HepG2 (cell line): ENCODE data around the gene ECEL1. TPM values are rescaled to one million over a fixed set of nuclear protein-coding genes. Genes with fewer than 3 reads are reported as not detected.

Experiments
- ATAC-seq: fragments of 200-7000 bp; cut with Tn5 transposase; 3 replicates; pipeline ENCODE4 v1.9.1; 2020; ENCODE audit warnings: mild to moderate bottlenecking, moderate library complexity
- BruUV-seq: library from RNA; stranded (reverse); fragments of 400-500 nt; replicated peaks from 2 replicates; lab custom pipeline; 2021; lab: Mats Ljungman, UMichigan
- CTCF ChIA-PET: fragments of 300-600 bp; formaldehyde crosslinking; extraction: SDS; loops from one replicate; lab custom pipeline; 2021; ENCODE audit warnings: low total read pairs, inconsistent platforms, low intra/inter-chr PET ratio; lab: Yijun Ruan, JAX
- POLR2A ChIA-PET: fragments of 350-600 bp; sonication (Branson Sonifier 250); formaldehyde crosslinking; loops from one replicate; lab custom pipeline; 2020; ENCODE audit warnings: antibody characterized with exemption, inconsistent platforms; lab: Yijun Ruan, JAX
- DNase-seq: peaks from one replicate; pipeline ENCODE4 v3.0.0-alpha.2; 2015; ENCODE audit warnings: low spot score
- FAIRE-seq: peaks from 3 replicates; lab custom pipeline; 2011; peaks lifted over from hg19 to GRCh38; lab: Jason Lieb, UNC
- H2AFZ ChIP-seq: one replicate; pipeline ENCODE4 v1.6.1; 2011; ENCODE audit warnings: low read length, inconsistent platforms
- H3K27ac ChIP-seq: fragments of 300-600 bp; 3 replicates; pipeline ENCODE4 v1.8.0; 2011; ENCODE audit warnings: mixed run types, mild to moderate bottlenecking, mixed read lengths, low read length, inconsistent platforms; ENCODE audit not compliant: insufficient read depth; ENCODE audit errors: extremely low read length
- H3K27me3 ChIP-seq, 2 experiments: fragments of 200-600 bp in 1 of 2; 2 replicates in 1 of 2; 3 replicates in 1 of 2; pipeline versions ENCODE4 v1.6.0 to v1.8.0; 2011; ENCODE audit warnings: low read length in 2 of 2, mild to moderate bottlenecking in 2 of 2, moderate library complexity in 2 of 2, inconsistent platforms in 1 of 2; ENCODE audit not compliant: insufficient read depth in 2 of 2, control insufficient read depth in 1 of 2
- H3K36me3 ChIP-seq, 2 experiments: fragments of 200-600 bp in 1 of 2; replicated peaks in 1 of 2; 2 replicates in 1 of 2; 3 replicates in 1 of 2; pipeline versions ENCODE4 v1.5.1 to v1.8.0; 2011; ENCODE audit warnings: low read length in 2 of 2, inconsistent platforms in 1 of 2; ENCODE audit not compliant: insufficient read depth in 2 of 2, control insufficient read depth in 1 of 2
- H3K4me1 ChIP-seq: 2 replicates; pipeline ENCODE4 v1.5.1; 2012; ENCODE audit warnings: low read length, inconsistent platforms; ENCODE audit not compliant: insufficient read depth
- H3K4me2 ChIP-seq: 2 replicates; pipeline ENCODE4 v1.6.0; 2011; ENCODE audit warnings: low read depth, low read length, inconsistent platforms
- H3K4me3 ChIP-seq, 3 experiments: fragments of 200-600 bp in 1 of 3; sonication (generic), shearing (Covaris generic) in 1 of 3; replicated peaks in 1 of 3; 2 replicates each; pipeline ENCODE4 v1.5.1; 2011 to 2016; ENCODE audit warnings: low read length in 3 of 3, inconsistent platforms in 2 of 3, low read depth in 2 of 3, mild to moderate bottlenecking in 2 of 3, control low read depth in 1 of 3, mixed read lengths in 1 of 3; ENCODE audit not compliant: insufficient read depth in 1 of 3
- H3K79me2 ChIP-seq: one replicate; pipeline ENCODE4 v1.6.1; 2011; ENCODE audit warnings: low read length, inconsistent platforms; ENCODE audit not compliant: insufficient read depth
- H3K9ac ChIP-seq: 2 replicates; pipeline ENCODE4 v1.6.0; 2011; ENCODE audit warnings: mild to moderate bottlenecking, low read depth, low read length, inconsistent platforms; ENCODE audit not compliant: insufficient read depth
- H3K9me3 ChIP-seq: 2 replicates; pipeline ENCODE4 v1.5.1; 2012; ENCODE audit warnings: mild to moderate bottlenecking, low read length
- H4K20me1 ChIP-seq: 2 replicates; pipeline ENCODE4 v1.6.0; 2011; ENCODE audit warnings: inconsistent platforms, mild to moderate bottlenecking, low read length, moderate library complexity; ENCODE audit not compliant: insufficient read depth
- BCL3 ChIP-seq: sonication (generic); formaldehyde crosslinking; IDR thresholded peaks from 2 replicates; pipeline ENCODE4 v1.5.1; 2020; ENCODE audit warnings: mild to moderate bottlenecking, missing genetic modification reagents, moderate library complexity
- CENPX ChIP-seq: sonication (generic); formaldehyde crosslinking; IDR thresholded peaks from 2 replicates; pipeline ENCODE4 v1.9.0; 2021; ENCODE audit warnings: mild to moderate bottlenecking, missing genetic modification reagents, moderate library complexity
- DDIT3 ChIP-seq: sonication (generic); formaldehyde crosslinking; IDR thresholded peaks from 2 replicates; pipeline ENCODE4 v1.4.0; 2020; ENCODE audit warnings: mild to moderate bottlenecking, missing genetic modification reagents
- EHMT2 ChIP-seq: fragments of 200-600 bp; sonication (generic); IDR thresholded peaks from 2 replicates; pipeline ENCODE4 v1.7.0; 2017; ENCODE audit warnings: antibody characterized with exemption, low read depth, low read length, borderline replicate concordance
- KMT2A ChIP-seq: sonication (generic); formaldehyde crosslinking; IDR thresholded peaks from 2 replicates; pipeline ENCODE4 v1.4.0; 2020; ENCODE audit warnings: missing genetic modification reagents
- MXD3 ChIP-seq: IDR thresholded peaks from 2 replicates; pipeline ENCODE4 v1.6.1; 2016; ENCODE audit warnings: mild to moderate bottlenecking, missing biosample characterization, missing genetic modification reagents
- ZNF142 ChIP-seq: sonication (generic); formaldehyde crosslinking; IDR thresholded peaks from 2 replicates; pipeline ENCODE4 v1.4.0; 2020; ENCODE audit warnings: missing genetic modification reagents
- ZNF441 ChIP-seq: sonication (generic); formaldehyde crosslinking; IDR thresholded peaks from 2 replicates; pipeline ENCODE4 v1.7.0; 2021; ENCODE audit warnings: missing genetic modification reagents, borderline replicate concordance
- ZSCAN25 ChIP-seq: sonication (generic); formaldehyde crosslinking; IDR thresholded peaks from 2 replicates; pipeline ENCODE4 v1.8.0; 2022; ENCODE audit warnings: mild to moderate bottlenecking, missing genetic modification reagents
- ZXDC ChIP-seq: sonication (generic); formaldehyde crosslinking; IDR thresholded peaks from 2 replicates; pipeline ENCODE4 v1.5.0; 2020; ENCODE audit warnings: mild to moderate bottlenecking, missing genetic modification reagents
- WGBS: methylation state at CpG from one replicate; pipeline ENCODE4 v1.1.6; 2017; ENCODE audit warnings: low lambda C conversion rate; 5-methylcytosine and 5-hydroxymethylcytosine counted together
- in situ Hi-C: cut with HindIII; loops from 2 replicates; pipeline ENCODE4 v1.10.0; 2017; ENCODE audit warnings: low pct_unique_long_range_greater_than_20kb; ENCODE audit not compliant: extremely low pct_ligation_motif_present
- intact Hi-C: fragments of 100-400 bp; cut with micrococcal nuclease; formaldehyde crosslinking; loops from one replicate; pipeline ENCODE4 v1.10.0; 2022; ENCODE audit not compliant: unreplicated experiment
- polyA plus RNA-seq, 8 experiments: library from polyadenylated mRNA; depleted of rRNA in 3 of 8; stranded (reverse) in 7 of 8; unstranded in 1 of 8; fragments of >200 nt; fragmentation: Illumina TruSeq in 4 of 8; extraction: Trizol in 4 of 8; gene quantifications; 2 replicates each; pipeline versions ENCODE4 v1.2.1 to v1.2.3, GENCODE V29; 2011 to 2016; ENCODE audit warnings: low read depth in 4 of 8, missing spikeins in 1 of 8, mixed read lengths in 1 of 8; ENCODE audit not compliant: insufficient read depth in 1 of 8
- total RNA-seq, 5 experiments: library from RNA; depleted of rRNA; stranded (reverse); fragments of >200 nt; fragmentation: Illumina TruSeq; extraction: Trizol; gene quantifications; 2 replicates each; pipeline ENCODE4 v1.2.3, GENCODE V29; 2016; ENCODE audit warnings: low read depth in 1 of 5
- TF ChIP-seq, protein P1 (sequence below): sonication (generic); formaldehyde crosslinking; IDR thresholded peaks from 2 replicates; pipeline ENCODE4 v1.5.1; 2020; ENCODE audit warnings: missing genetic modification reagents, mild to moderate bottlenecking, borderline replicate concordance

The ECEL1 gene
- total and polyA plus RNA-seq, 2 of the 13 experiments (the other 11 are each of a cell fraction or from before 2014, with no cell fraction given), result not detected

DNA sequence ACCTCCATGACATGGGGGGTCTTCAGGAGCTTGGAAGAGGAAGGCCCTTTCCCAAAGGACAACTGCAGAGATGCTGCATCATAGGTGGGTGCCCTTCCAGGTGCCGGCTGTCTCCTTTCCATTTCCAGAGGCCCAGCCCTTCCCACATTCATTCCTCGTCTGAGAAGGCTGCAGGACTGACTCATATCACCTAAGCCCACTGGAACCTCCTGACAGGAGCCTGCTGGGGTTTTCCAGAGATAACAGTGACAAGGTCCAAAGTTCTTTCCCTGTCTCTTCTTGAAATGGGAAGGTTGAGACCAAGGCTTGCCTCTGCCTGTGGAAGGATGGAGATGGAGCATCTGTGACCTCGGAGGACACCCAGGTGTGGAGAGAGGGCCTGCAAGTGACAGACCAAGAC is 28.9 kb upstream of the ECEL1 start (continued):
- TF ChIP-seq, protein P1, sequence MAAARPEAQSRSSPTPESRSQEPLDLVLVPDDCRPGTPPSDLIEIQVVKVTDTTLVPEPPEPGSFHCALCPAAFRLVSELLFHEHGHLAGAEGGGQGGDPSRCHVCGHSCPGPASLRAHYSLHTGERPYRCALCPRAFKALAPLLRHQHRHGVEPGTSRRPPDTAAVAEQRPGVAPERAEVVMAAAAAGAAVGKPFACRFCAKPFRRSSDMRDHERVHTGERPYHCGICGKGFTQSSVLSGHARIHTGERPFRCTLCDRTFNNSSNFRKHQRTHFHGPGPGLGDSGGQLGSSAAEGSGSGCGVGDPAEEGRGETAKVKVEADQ (CRISPR knock-in tag), result no peak
- TF ChIP-seq BCL3 (CRISPR knock-in tag), result no peak
- TF ChIP-seq, all 625 proteins: peak for 0

- H4K20me1 ChIP-seq, result no peaks in the 10 kb centered on the region; the same call in 1 of the 2 replicates
- ATAC-seq (no peak), DNase-seq (no peak), FAIRE-seq (no peak)
- intact Hi-C loops (no loop called here), in situ Hi-C loops (loop anchor here (5.0 kb wide), 1 partner anchor 58 kb away; the partner anchor contains the start of gene ALPI)
- H3K9me3 ChIP-seq, result no peaks in the 10 kb centered on the region
- no peak overlapping the region for H3K4me3 ChIP-seq
- peaks cover 20 to 67% of the 10 kb centered on the region in 2 experiments for H3K27me3 ChIP-seq
- H3K4me2 ChIP-seq, result no peak overlapping the region
- H3K36me3 ChIP-seq, result no peaks in the 10 kb centered on the region
- no peaks in the 10 kb centered on the region for H3K79me2 ChIP-seq
- H3K4me1 ChIP-seq, result no peaks in the 10 kb centered on the region
- TF ChIP-seq KMT2A (CRISPR knock-in tag) (no peak), MXD3 (CRISPR knock-in tag) (no peak), EHMT2 (no peak), DDIT3 (CRISPR knock-in tag) (no peak), ZSCAN25 (CRISPR knock-in tag) (no peak), ZNF142 (CRISPR knock-in tag) (no peak), CENPX (CRISPR knock-in tag) (no peak), ZNF441 (CRISPR knock-in tag) (no peak), ZXDC (CRISPR knock-in tag) (no peak)
- ChIA-PET POLR2A (no interaction called here), CTCF (no interaction called here)
- no TSS peak for BruUV-seq
- no peak overlapping the region for H3K27ac ChIP-seq
- no peak overlapping the region for H2AFZ ChIP-seq
- 35% methylated on average over 7 of the region's 7 CpGs for WGBS
- H3K9ac ChIP-seq, result no peak overlapping the region
Observed at GRCh38 chr2:232515639-232516038, 28.0 kb upstream of the ECEL1 start.
